WI38 (cell line): Measurements from ENCODE around the gene PIAS1.

ENCODE experiments used
- H3K4me3 ChIP-seq: 2 replicates; pipeline ENCODE4 v1.5.1; 2011; ENCODE audit warnings: low read depth, mild to moderate bottlenecking, control low read depth, low read length
- CTCF ChIP-seq: IDR thresholded peaks from 2 replicates; pipeline ENCODE4 v1.5.1; 2012; ENCODE audit warnings: low read depth, mild to moderate bottlenecking, control low read depth, low read length

PIAS1 gene

DNA sequence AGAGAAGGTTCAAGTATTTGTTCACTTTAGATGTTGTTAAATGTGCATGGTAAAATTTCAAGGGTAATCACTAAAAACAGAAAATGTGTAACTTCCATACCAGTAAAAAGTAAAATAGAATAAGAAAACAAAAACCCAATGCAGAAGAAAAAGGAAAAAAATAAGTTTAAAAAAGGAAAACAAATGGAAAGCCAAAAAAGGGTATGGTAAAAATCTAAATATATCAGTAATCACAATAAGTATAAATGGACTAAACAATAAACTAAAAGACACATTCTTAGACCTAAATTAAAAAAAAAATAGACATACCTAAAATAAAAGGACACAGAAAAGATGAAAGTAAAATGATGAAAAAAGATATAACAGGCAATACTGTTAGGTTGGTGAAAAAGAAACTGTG lies 184.9 kb downstream of the PIAS1 start:
- no peak for TF ChIP-seq CTCF
- no peak overlapping the region for H3K4me3 ChIP-seq

- no peak for TF ChIP-seq CTCF
- no peak overlapping the region for H3K4me3 ChIP-seq
Measured at GRCh38 chr15:68241088-68241935, 187.2 kb downstream of the PIAS1 start.
